GM21717 (cell line): ENCODE data around the gene MMAB.

Experiments used
- ATAC-seq: cut with Tn5 transposase; IDR thresholded peaks from one replicate; pipeline ENCODE4 v1.9.1; 2021; ENCODE audit warnings: mild to moderate bottlenecking, moderate library complexity; ENCODE audit not compliant: unreplicated experiment

The MMAB gene

DNA sequence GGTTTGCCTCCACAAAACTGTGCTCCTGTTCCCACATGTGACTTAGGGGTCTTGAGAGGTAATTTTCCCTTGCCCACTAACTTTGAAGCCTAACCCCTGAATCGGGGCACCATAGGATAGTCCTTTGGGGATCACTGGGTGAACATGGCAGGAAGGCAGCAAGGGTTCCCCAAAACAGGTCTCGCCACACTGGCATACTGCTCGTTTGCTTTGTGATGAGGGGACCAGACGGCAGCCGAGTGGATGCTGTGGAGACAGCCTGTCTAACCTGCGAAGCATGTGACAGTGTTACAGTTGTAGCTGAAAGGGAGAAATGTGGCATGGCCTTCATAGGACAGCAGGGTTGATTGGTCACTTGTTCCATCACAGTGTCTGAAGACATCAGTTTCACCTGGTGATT, 53.5 kb downstream of the MMAB start:
- no peak for ATAC-seq

GRCh38 chr12:109518820-109519665, 54.3 kb downstream of the MMAB start:
- ATAC-seq = no peak

DNA sequence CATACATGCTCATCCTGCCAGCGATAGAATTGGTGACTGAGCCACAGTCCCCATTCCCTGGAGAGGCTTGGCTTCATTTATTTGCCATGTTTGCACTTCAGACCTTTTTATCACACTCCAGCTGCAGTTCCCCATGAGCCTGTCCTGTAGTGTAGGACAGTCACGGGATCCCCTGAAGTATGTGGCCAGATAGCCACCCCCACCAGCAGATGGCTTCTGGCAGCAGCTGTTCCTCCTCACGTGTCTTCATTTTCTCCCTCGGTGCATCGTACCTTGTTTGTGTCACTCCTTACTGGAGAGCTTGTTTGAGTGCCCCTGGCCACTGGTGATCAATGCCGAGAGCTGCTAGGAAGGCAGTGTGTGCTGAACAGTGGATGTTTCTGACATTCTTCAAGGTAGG, 55.7 kb downstream of the MMAB start:
- ATAC-seq = no peak

- ATAC-seq = no peak
Measured at GRCh38 chr12:109513977-109514376, 59.3 kb downstream of the MMAB start.

DNA sequence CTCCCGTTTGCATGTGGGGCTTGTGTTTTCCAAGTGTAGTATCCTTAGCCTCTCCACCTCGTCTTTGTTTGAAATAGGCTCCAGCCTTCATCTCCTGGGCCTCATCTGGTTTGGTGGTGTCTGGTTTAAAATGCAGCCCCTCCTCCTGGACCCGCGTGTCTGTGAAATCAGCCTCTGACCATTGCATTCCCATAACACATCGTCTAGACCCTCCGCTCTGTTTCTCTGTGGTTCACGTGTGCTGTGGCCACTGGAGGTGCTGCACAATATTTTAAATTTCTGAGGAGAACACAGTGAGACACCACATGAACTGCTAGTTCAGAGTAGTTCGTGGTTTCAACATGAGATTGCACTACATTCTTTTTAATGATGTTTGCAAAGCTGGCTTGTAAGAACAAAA, 60.3 kb downstream of the MMAB start:
- ATAC-seq = no peak

DNA sequence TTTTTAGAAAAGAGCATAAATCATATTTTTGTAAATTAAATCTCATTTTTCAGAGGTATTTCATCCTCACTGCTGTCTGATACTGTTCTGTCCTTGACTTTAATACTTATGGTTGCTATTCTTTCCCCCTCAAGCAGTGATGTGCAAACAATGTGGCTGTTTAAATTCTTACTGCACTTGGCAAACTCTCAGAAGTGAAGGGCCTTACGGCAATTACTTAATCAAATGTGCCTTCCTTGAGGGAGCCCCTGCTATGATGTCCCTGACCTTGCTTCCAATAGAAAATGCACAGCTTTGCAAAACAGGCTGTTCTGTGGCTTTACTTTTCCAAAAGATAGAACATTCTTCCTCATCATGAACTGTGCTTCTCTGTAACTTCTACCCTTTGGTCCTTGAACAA, 60.7 kb downstream of the MMAB start:
- ATAC-seq = no peak

DNA sequence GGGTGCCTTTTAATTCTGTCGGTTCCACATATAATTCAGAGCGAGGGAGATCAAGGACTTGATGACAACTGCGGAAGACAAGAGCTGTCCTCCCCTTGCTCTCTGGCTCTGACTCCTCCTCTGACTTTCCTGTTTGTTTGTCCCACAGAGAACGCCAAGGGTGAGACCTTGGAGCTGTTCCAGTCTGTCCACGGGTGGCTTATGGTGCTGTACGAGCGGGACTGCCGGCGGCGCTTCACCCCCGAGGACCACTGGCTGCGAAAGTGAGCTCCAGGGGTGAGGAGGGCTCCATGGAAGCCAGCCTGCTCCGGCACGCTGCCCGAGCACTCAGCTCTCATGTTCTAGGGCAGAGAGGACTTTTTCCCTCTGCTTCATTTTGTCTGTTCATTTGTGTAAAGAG, 63.1 kb downstream of the MMAB start:
- no peak for ATAC-seq

GRCh38 chr12:109504068-109504467, 69.2 kb downstream of the MMAB start:
- ATAC-seq = no peak
